AG08395 (cell line): ENCODE measurements around the gene TMEM164.
"Not testable (repeated sequence)": the region's sequence is repeated elsewhere in the genome, so short reads cannot be mapped to it uniquely, and the experiment has no call there.

Experiments
- DNase-seq: peaks from one replicate; pipeline ENCODE4 v3.0.0; 2012; ENCODE audit warnings: mixed read lengths, low spot score

Gene TMEM164

GRCh38 chrX:110133735-110134370, 130.9 kb downstream of the TMEM164 start:
- no peak for DNase-seq

- no peak for DNase-seq
Measured at GRCh38 chrX:110135618-110136017, 132.7 kb downstream of the TMEM164 start.

DNA sequence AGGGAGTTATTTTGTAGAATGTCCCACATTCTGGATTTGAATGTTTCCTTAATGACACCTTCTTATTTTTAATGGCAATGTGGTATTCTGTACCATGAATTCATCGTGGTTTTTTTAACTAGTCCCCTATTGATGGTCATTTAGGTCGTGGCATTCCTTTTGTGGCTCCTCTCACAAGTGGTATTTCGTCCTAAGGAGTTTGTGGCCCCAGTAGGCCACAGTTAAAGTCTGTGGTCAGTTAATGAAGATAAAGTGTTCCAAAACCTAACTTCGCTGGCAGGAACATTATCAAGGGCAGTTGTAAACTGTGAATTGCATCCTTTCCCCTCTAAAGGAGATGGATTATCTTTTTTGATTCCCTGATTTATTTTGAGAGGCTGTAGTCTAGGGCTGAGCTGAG, 133.2 kb downstream of the TMEM164 start:
- DNase-seq: no peak

- DNase-seq: no peak
Measured at GRCh38 chrX:110138557-110138956, 135.6 kb downstream of the TMEM164 start.

GRCh38 chrX:110139172-110139571, 136.3 kb downstream of the TMEM164 start:
- DNase-seq: no peak

- no peak for DNase-seq
Measured at GRCh38 chrX:110142096-110142495, 139.2 kb downstream of the TMEM164 start.

DNA sequence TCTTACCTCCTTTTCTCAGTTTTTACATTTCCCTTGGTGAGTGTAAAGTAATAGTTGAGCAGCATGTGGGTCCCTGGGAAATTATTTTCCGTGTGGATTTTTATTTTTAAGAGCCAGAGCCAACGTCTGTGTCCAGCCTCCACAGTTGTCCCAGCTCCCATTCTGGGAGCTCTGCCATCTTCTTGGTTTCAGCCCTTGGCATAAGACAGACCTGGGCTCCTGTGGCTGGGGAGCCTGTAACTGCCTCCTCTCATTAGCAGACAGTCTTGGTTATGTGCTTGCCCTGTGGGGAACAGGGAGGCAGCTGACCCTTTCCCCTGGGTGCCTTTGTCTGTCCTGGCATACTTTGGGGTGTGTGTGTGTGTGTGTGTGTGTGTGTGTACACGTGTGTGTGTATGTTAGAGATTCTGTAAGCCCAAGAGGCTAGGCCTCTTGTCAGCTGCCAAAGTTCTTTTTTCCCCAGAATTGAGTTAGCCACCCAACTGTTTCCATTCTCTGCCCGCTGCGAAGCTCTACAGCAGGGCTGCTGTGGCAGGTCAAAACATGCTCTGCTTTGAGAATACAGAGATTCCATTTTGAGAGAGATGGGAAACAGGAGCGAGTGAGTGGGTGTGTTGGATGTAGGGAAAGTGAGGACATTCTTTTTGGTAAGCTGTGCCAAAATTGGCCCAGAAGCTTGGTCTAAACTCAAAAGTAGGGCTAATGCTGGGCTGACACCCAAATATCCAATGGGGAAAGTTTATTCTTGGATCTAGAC, 140.7 kb downstream of the TMEM164 start:
- no peak for DNase-seq

DNA sequence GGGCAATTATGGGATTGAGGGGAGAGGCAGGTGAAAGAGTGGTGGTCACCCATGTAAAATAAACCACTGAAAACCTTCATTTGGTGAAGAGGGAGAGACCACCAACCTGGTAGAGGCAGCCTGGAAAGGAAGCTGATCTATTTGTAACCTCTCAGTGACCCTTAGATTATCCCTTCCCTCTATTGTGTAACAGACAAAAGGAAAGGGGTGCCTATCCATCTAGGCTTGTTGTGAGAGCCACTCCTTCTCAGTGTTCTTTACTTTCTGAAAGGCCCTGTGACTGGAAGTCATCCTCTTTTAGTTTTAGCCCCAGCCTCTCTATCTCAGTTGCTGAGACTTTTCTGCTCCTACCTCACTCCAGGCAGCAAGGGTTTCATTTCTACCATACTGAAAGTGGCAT, 142.4 kb downstream of the TMEM164 start:
- no peak for DNase-seq

GRCh38 chrX:110145854-110146253, 142.9 kb downstream of the TMEM164 start:
- peak; percentile 56 for DNase-seq

DNA sequence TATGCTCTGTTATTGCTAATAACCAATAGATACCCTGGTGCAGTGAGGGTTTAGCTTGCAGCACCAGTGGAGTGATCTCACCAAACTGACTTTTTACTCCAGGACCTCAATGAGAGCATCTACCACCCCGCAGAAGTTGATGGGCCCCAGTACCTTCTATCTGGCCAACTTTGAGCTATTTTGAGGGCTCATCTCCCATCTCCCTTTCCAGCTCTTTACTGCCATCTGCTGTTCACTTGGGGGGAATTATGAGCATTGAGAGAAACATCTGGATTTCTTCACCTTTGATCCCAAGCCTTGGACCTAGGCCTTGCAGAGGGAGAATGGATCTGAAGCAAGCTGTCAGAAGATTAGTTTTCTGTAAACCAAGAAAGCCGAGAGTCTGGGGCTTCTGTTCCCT, 143.6 kb downstream of the TMEM164 start:
- peak; percentile 70 for DNase-seq

DNA sequence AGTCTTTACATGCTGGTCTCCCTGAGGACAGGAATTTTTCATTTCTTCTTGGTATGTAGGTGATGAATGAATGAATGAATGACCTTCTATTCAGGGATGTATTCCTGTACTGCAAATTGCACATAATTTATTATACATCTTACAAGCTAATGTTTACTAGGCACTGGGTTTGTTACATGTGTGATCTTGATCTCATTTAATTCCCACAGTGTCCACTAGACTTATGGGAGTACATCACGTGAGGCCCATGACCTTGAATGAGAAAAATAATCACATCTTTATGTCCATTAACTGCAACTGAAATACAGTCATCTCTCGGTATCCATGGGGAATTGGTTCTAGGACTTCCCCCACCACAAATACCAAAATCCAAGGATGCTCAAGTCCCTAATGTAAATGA, 150.3 kb downstream of the TMEM164 start:
- DNase-seq: no peak

- no peak for DNase-seq
Measured at GRCh38 chrX:110153896-110154295, 151.0 kb downstream of the TMEM164 start.

- DNase-seq: not testable (repeated sequence)
Measured at GRCh38 chrX:110154328-110154727, 151.4 kb downstream of the TMEM164 start.

DNA sequence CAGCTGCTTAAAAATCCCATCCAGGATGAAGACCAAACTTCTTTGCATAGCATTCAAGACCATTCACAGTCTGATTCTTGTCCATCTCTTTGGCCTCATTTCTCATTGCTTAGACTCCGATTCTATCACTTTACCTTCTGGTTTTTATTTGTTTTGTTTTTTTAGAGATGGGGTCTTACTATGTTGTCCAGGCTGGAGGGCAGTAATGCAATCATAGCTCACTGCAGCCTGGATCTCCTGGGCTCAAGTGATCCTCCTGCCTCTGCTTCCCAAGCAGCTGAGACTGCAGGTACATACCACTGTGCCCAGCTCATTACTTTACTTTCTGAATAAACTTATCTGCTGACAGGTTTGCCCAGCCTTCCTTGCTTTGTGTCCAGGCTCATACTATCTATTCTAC, 152.8 kb downstream of the TMEM164 start:
- DNase-seq: no peak

DNA sequence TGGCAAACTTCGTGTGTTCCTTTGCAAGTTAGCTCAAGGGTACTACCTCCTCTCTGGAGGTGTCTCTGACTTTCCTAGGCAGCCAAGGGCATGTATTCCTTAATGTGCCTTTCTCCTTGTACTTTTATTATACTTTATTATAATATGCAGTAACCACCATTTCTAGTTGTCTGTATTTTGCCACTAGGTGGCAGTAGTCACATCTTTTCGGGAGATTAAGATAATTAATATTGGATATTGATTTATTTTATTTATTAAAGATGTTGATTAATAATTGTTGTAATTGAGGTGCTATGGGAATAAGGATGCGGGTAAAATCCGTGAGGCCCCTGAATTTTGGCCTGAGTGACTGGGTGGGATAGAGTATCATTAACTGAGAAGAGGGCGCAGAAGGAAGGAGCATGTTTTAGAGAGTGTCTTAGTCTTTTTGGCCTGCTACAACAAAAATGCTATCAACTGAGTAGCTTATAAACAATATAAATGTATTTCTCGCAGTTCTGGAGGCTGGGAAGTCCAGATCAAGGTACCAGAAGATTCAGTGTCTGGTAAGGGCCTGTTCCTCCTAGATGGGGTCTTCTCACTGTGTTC, 153.3 kb downstream of the TMEM164 start:
- peak; percentile 15 for DNase-seq

DNA sequence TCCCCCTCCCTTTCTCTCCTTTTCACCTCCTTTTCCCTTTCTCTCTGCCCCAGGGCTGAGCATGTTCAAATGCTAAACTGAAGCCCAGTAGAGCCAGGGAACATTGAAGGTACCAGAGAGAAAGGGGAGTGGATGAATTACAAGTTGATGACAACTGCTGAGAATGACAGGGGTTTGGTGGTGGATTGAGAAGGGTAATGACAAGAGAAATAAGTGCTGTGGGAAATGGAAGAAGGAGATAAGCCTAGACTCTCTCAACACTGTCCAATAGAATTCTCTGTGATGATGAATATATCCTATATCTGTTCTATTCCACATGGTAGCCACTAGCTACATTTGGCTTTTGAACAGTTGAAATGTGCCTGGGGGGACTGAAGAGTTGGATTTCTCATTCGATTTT, 154.5 kb downstream of the TMEM164 start:
- DNase-seq: no peak

DNA sequence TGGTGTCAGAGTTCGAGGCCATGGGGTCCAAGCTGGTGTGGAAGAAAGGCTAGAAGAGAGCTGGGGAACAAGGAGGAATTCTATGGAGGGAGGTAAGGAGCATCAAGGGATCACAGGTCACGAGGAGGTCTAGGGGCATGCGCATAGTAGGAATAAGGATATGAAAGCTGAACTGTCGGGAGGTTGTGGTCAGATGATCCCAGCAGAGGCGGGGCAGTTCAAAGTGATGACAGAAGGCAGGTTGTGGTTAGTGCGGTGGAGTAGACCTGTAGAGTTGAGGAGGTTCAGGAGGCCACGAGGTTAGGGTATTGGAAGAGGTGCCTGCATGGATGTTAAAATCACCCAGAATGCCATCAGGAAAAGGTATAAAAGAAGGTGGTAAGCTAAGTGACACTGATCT, 156.3 kb downstream of the TMEM164 start:
- DNase-seq: no peak

- no peak for DNase-seq
Measured at GRCh38 chrX:110159865-110160264, 157.0 kb downstream of the TMEM164 start.

- DNase-seq: no peak
Measured at GRCh38 chrX:110161361-110161686, 158.4 kb downstream of the TMEM164 start.

DNA sequence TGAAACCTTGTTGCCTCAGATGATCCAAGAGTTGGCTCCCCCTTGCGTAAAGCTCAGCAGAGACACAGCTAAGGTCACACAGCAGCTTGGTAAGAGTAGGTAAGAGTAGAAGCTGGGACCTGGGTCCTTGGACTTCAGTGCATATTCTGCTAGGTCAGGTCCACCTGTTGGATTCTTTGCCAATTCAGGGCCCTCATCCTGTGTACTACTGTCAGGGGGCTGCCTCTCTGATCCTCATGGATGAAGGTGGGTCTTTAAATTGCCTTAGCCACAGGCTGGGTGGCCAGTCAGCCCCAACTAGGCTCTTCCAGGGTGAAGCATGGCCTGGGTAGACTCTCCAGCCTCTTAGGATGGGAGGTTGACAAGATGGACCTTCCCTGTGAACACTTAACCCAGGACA, 159.2 kb downstream of the TMEM164 start:
- DNase-seq: no peak

- no peak for DNase-seq
Measured at GRCh38 chrX:110162867-110163266, 160.0 kb downstream of the TMEM164 start.

GRCh38 chrX:110163488-110163887, 160.6 kb downstream of the TMEM164 start:
- DNase-seq: no peak

DNA sequence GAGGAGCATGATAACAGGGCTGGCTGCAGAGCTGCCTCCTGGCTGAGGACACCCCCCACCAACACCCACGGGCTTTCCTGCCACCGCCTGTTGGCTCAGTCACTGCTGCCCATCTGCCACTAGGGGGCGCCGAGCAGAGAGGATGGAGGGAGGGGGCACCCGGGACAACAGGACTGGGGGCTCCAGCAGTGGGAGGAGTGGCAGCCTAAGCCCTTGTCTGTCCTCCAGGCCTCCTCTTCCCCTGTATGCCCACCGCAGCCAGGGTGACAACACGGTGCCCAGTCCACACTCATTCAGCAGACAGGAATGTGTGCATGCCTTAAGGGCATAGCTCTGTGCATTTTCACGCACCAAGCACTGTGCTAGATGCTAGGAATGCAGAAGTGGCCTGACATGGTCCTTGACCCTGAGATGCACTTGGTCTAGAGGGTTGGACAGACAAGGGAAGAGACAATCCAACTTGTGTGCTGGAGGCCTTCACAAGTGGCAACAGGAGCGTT, 165.1 kb downstream of the TMEM164 start:
- no peak for DNase-seq
